ENCODE data around the gene AFF3.
"Not testable (repeated sequence)": the region's sequence is repeated elsewhere in the genome, so short reads cannot be mapped to it uniquely, and the experiment has no call there.

GRCh38 chr2:100097611-100098294 is 44.6 kb downstream of the AFF3 start:
- TF ChIP-seq CTCF, POLR2A (IDR thresholded peaks at IDR 0.05): not testable (repeated sequence)
